CD14-positive monocyte (primary cell): ENCODE results near the gene P2RX2. TPM values are rescaled to one million over a fixed set of nuclear protein-coding genes. Genes with fewer than 3 reads are reported as not detected.

Experiments used
- DNase-seq, 3 donors: peaks; one replicate each; pipeline ENCODE4 v3.0.0-alpha.2; 2011 to 2022
- H2AFZ ChIP-seq: 2 replicates; pipeline ENCODE4 v1.6.0; 2012; ENCODE audit warnings: mild to moderate bottlenecking, low read depth, low read length, inconsistent platforms; ENCODE audit not compliant: insufficient read depth, poor library complexity, severe bottlenecking
- H3K27ac ChIP-seq, 2 donors: 1 replicate in 1 of 2; 2 replicates in 1 of 2; pipeline ENCODE4 v1.5.1; 2012 to 2013; ENCODE audit warnings: low read length in 2 of 2, control low read depth in 1 of 2, inconsistent platforms in 1 of 2, low read depth in 1 of 2, mild to moderate bottlenecking in 1 of 2
- H3K27me3 ChIP-seq, 2 donors: one replicate each; pipeline versions ENCODE4 v1.6.0 to v1.6.1; 2011 to 2013; ENCODE audit warnings: low read length in 2 of 2; ENCODE audit not compliant: control insufficient read depth in 2 of 2, insufficient read depth in 2 of 2
- H3K36me3 ChIP-seq, 2 donors: replicated peaks in 1 of 2; 1 replicate in 1 of 2; 2 replicates in 1 of 2; pipeline versions ENCODE4 v1.5.1 to v1.6.1; 2012 to 2013; ENCODE audit warnings: low read length in 2 of 2, control low read depth in 1 of 2, inconsistent platforms in 1 of 2, mild to moderate bottlenecking in 1 of 2; ENCODE audit not compliant: insufficient read depth in 2 of 2, control insufficient read depth in 1 of 2
- H3K4me1 ChIP-seq, 2 donors: 1 replicate in 1 of 2; 2 replicates in 1 of 2; pipeline versions ENCODE4 v1.5.1 to v1.6.1; 2012 to 2013; ENCODE audit warnings: low read length in 2 of 2, control low read depth in 1 of 2, inconsistent platforms in 1 of 2, mild to moderate bottlenecking in 1 of 2, moderate library complexity in 1 of 2; ENCODE audit not compliant: insufficient read depth in 2 of 2, control insufficient read depth in 1 of 2
- H3K4me2 ChIP-seq: replicated peaks from 2 replicates; pipeline ENCODE3; 2012; ENCODE audit warnings: low read length, moderate library complexity, mild to moderate bottlenecking; ENCODE audit not compliant: poor library complexity, severe bottlenecking; ENCODE audit errors: extremely low read depth
- H3K4me3 ChIP-seq, 3 experiments: fragments of 200-600 bp in 1 of 3; sonication (generic) in 1 of 3; replicated peaks in 1 of 3; 1 replicate in 2 of 3; 2 replicates in 1 of 3; pipeline ENCODE4 v1.5.1; 2011 to 2013; ENCODE audit warnings: low read length in 3 of 3, mild to moderate bottlenecking in 3 of 3, control low read depth in 2 of 3, low read depth in 2 of 3, inconsistent platforms in 1 of 3, moderate library complexity in 1 of 3
- H3K79me2 ChIP-seq: 2 replicates; pipeline ENCODE4 v1.6.0; 2012; ENCODE audit warnings: mild to moderate bottlenecking, control low read depth, inconsistent platforms, low read length, moderate library complexity; ENCODE audit not compliant: insufficient read depth
- H3K9ac ChIP-seq: 2 replicates; pipeline ENCODE4 v1.6.0; 2017; ENCODE audit warnings: low read length, mild to moderate bottlenecking; ENCODE audit not compliant: insufficient read depth, poor library complexity, severe bottlenecking
- H3K9me3 ChIP-seq, 2 donors: replicated peaks in 1 of 2; 1 replicate in 1 of 2; 2 replicates in 1 of 2; pipeline versions ENCODE4 v1.5.1 to v1.6.1; 2012 to 2013; ENCODE audit warnings: low read length in 2 of 2, control low read depth in 1 of 2; ENCODE audit not compliant: control insufficient read depth in 1 of 2, insufficient read depth in 1 of 2
- H4K20me1 ChIP-seq: 2 replicates; pipeline ENCODE4 v1.6.0; 2012; ENCODE audit warnings: mild to moderate bottlenecking, low read length, control low read depth, moderate library complexity; ENCODE audit not compliant: insufficient read depth
- H3K27ac Mint-ChIP-seq, 7 donors: one replicate each; pipeline ENCODE4 v1.8.0; 2020; ENCODE audit warnings: mild to moderate bottlenecking in 7 of 7, mixed read lengths in 7 of 7, moderate library complexity in 6 of 7, inconsistent platforms in 2 of 7
- H3K27me3 Mint-ChIP-seq, 3 donors: one replicate each; pipeline ENCODE4 v1.8.0; 2021 to 2022; ENCODE audit warnings: low read depth in 3 of 3, mild to moderate bottlenecking in 3 of 3, mixed read lengths in 3 of 3, moderate library complexity in 3 of 3, inconsistent platforms in 1 of 3
- H3K36me3 Mint-ChIP-seq, 2 donors: one replicate each; pipeline ENCODE4 v1.8.0; 2020; ENCODE audit warnings: mixed read lengths in 2 of 2, inconsistent platforms in 1 of 2, mild to moderate bottlenecking in 1 of 2
- H3K4me1 Mint-ChIP-seq: one replicate; pipeline ENCODE4 v1.8.0; 2020; ENCODE audit warnings: mild to moderate bottlenecking, mixed read lengths
- H3K4me3 Mint-ChIP-seq, 2 donors: one replicate each; pipeline ENCODE4 v1.8.0; 2020; ENCODE audit warnings: mild to moderate bottlenecking in 2 of 2, mixed read lengths in 2 of 2, moderate library complexity in 1 of 2
- H3K9me3 Mint-ChIP-seq, 7 donors: one replicate each; pipeline ENCODE4 v1.8.0; 2020 to 2022; ENCODE audit warnings: mixed read lengths in 7 of 7, mild to moderate bottlenecking in 6 of 7, moderate library complexity in 6 of 7, inconsistent platforms in 2 of 7
- CTCF ChIP-seq: fragments of 200-600 bp; IDR thresholded peaks from one replicate; pipeline ENCODE4 v1.8.0; 2022; ENCODE audit warnings: antibody characterized with exemption, mild to moderate bottlenecking
- WGBS: methylation state at CpG from one replicate; pipeline ENCODE4 v1.1.5; 2013; ENCODE audit warnings: missing lambda C conversion rate; ENCODE audit not compliant: insufficient coverage; 5-methylcytosine and 5-hydroxymethylcytosine counted together
- intact Hi-C, 2 donors: fragments of 100-400 bp; cut with micrococcal nuclease; formaldehyde crosslinking; loops; one replicate each; pipeline versions ENCODE4 v1.15.0 to v1.15.1; 2023
- polyA plus RNA-seq, 3 donors: library from polyadenylated mRNA; depleted of rRNA in 1 of 3; unstranded in 2 of 3; stranded (reverse) in 1 of 3; fragments of 300-500 nt in 2 of 3; fragments of >200 nt in 1 of 3; fragmentation: Illumina TruSeq in 2 of 3; gene quantifications; 1 replicate in 2 of 3; 2 replicates in 1 of 3; pipeline ENCODE4 v1.2.3, GENCODE V29; 2012 to 2021

P2RX2 gene
- polyA plus RNA-seq, 3 donors: not detected

GRCh38 chr12:132640936-132641335 lies 22.4 kb downstream of the P2RX2 start:
- Mint-ChIP-seq H3K4me3 (no peak overlapping the region), H3K27me3 (peaks cover 0 to 1% (median 0%) of the 10 kb centered on the region in 3 donors), H3K9me3 (no peaks in the 10 kb centered on the region), H3K27ac (peak overlapping the region in 2 of 7 donors; percentile 13 to 50), H3K4me1 (no peaks in the 10 kb centered on the region), H3K36me3 (peaks cover 73 to 85% of the 10 kb centered on the region in 2 donors)
- H3K27ac ChIP-seq: no peak overlapping the region
- H3K79me2 ChIP-seq: no peaks in the 10 kb centered on the region
- no peak overlapping the region for H3K4me2 ChIP-seq
- no peak overlapping the region for H3K4me3 ChIP-seq
- no peak overlapping the region for H2AFZ ChIP-seq
- intact Hi-C loops: no loop called here
- H4K20me1 ChIP-seq: no peaks in the 10 kb centered on the region
- no peaks in the 10 kb centered on the region for H3K9me3 ChIP-seq
- no peaks in the 10 kb centered on the region for H3K27me3 ChIP-seq
- H3K36me3 ChIP-seq: peaks cover 61 to 90% of the 10 kb centered on the region in 2 donors
- no peak overlapping the region for H3K9ac ChIP-seq
- no peak for DNase-seq
- TF ChIP-seq CTCF: no peak
- WGBS: 79% methylated on average over 10 of the region's 10 CpGs
- no peaks in the 10 kb centered on the region for H3K4me1 ChIP-seq

- H3K9me3 ChIP-seq: no peaks in the 10 kb centered on the region
- no peak for TF ChIP-seq CTCF
- Mint-ChIP-seq H3K4me1 (no peaks in the 10 kb centered on the region), H3K4me3 (no peak overlapping the region), H3K36me3 (peaks cover 73 to 85% of the 10 kb centered on the region in 2 donors), H3K9me3 (no peaks in the 10 kb centered on the region), H3K27me3 (peaks cover 0 to 1% (median 0%) of the 10 kb centered on the region in 3 donors), H3K27ac (peak overlapping the region in 1 of 7 donors; percentile 66)
- no peak for DNase-seq
- H4K20me1 ChIP-seq: no peaks in the 10 kb centered on the region
- no peaks in the 10 kb centered on the region for H3K4me1 ChIP-seq
- peaks cover 55 to 89% of the 10 kb centered on the region in 2 donors for H3K36me3 ChIP-seq
- H3K79me2 ChIP-seq: no peaks in the 10 kb centered on the region
- intact Hi-C loops: no loop called here
- H3K9ac ChIP-seq: no peak overlapping the region
- H3K4me2 ChIP-seq: no peak overlapping the region
- H3K27me3 ChIP-seq: no peaks in the 10 kb centered on the region
- H2AFZ ChIP-seq: no peak overlapping the region
- no peak overlapping the region for H3K4me3 ChIP-seq
- no peak overlapping the region for H3K27ac ChIP-seq
- 93% methylated on average over 22 of the region's 28 CpGs for WGBS
Observed at GRCh38 chr12:132641811-132642650, 23.5 kb downstream of the P2RX2 start.
